Keratinocyte (primary cell): ENCODE data around the gene AKNA. TPM values are rescaled to one million over a fixed set of nuclear protein-coding genes. Genes with fewer than 3 reads are reported as not detected.

ENCODE experiments used
- DNase-seq: peaks from one replicate; pipeline ENCODE4 v3.0.0-alpha.2; 2011; ENCODE audit warnings: low read depth, missing footprints, low spot score
- FAIRE-seq: peaks from 2 replicates; lab custom pipeline; 2011; peaks lifted over from hg19 to GRCh38; lab: Jason Lieb, UNC
- H2AFZ ChIP-seq: 2 replicates; pipeline ENCODE4 v1.6.0; 2012; ENCODE audit warnings: low read length, control low read depth, inconsistent platforms; ENCODE audit not compliant: control insufficient read depth
- H3K27ac ChIP-seq: 2 replicates; pipeline ENCODE4 v1.5.1; 2011; ENCODE audit warnings: low read length; ENCODE audit not compliant: control insufficient read depth, insufficient read depth
- H3K27me3 ChIP-seq: 3 replicates; pipeline ENCODE4 v1.6.0; 2011; ENCODE audit warnings: low read length; ENCODE audit not compliant: control insufficient read depth, insufficient read depth; ENCODE audit errors: extremely low read depth
- H3K36me3 ChIP-seq, 2 experiments: 2 replicates in 1 of 2; 3 replicates in 1 of 2; pipeline ENCODE4 v1.5.1; 2011; ENCODE audit warnings: low read length in 2 of 2, mild to moderate bottlenecking in 1 of 2; ENCODE audit not compliant: control insufficient read depth in 2 of 2, insufficient read depth in 2 of 2; ENCODE audit errors: extremely low read depth in 1 of 2
- H3K4me1 ChIP-seq: 3 replicates; pipeline ENCODE4 v1.5.1; 2011; ENCODE audit warnings: low read length; ENCODE audit not compliant: control insufficient read depth, insufficient read depth; ENCODE audit errors: extremely low read depth
- H3K4me2 ChIP-seq: 3 replicates; pipeline ENCODE4 v1.6.0; 2011; ENCODE audit warnings: low read depth, low read length; ENCODE audit not compliant: control insufficient read depth, insufficient read depth; ENCODE audit errors: extremely low read depth
- H3K4me3 ChIP-seq, 3 experiments: fragments of 200-600 bp in 1 of 3; sonication (generic) in 1 of 3; 2 replicates in 2 of 3; 3 replicates in 1 of 3; pipeline ENCODE4 v1.5.1; 2011 to 2016; ENCODE audit warnings: low read length in 3 of 3, mild to moderate bottlenecking in 3 of 3, control low read depth in 2 of 3, inconsistent platforms in 1 of 3, low read depth in 1 of 3, mixed read lengths in 1 of 3, mixed run types in 1 of 3, moderate library complexity in 1 of 3; ENCODE audit not compliant: control insufficient read depth in 2 of 3, insufficient read depth in 2 of 3; ENCODE audit errors: extremely low read depth in 1 of 3
- H3K79me2 ChIP-seq: 2 replicates; pipeline ENCODE4 v1.6.0; 2012; ENCODE audit warnings: low read length; ENCODE audit not compliant: control insufficient read depth, insufficient read depth
- H3K9ac ChIP-seq: 3 replicates; pipeline ENCODE4 v1.6.0; 2011; ENCODE audit warnings: low read length; ENCODE audit not compliant: control insufficient read depth, insufficient read depth; ENCODE audit errors: extremely low read depth
- H3K9me1 ChIP-seq: 3 replicates; pipeline ENCODE4 v1.6.0; 2011; ENCODE audit warnings: low read length; ENCODE audit not compliant: control insufficient read depth, insufficient read depth; ENCODE audit errors: extremely low read depth
- H3K9me3 ChIP-seq: 2 replicates; pipeline ENCODE4 v1.5.1; 2012; ENCODE audit warnings: low read depth, low read length; ENCODE audit not compliant: control insufficient read depth
- H4K20me1 ChIP-seq: 3 replicates; pipeline ENCODE4 v1.6.0; 2011; ENCODE audit warnings: low read length; ENCODE audit not compliant: control insufficient read depth, insufficient read depth; ENCODE audit errors: extremely low read depth
- CTCF ChIP-seq, 3 experiments: IDR thresholded peaks in 1 of 3; conservative IDR thresholded peaks in 1 of 3; optimal IDR thresholded peaks in 1 of 3; 2 replicates in 2 of 3; 3 replicates in 1 of 3; pipeline versions ENCODE3 to v1.5.1; 2011; ENCODE audit warnings: low read length in 3 of 3, mild to moderate bottlenecking in 3 of 3, moderate library complexity in 2 of 3, control low read depth in 1 of 3, inconsistent platforms in 1 of 3; ENCODE audit not compliant: insufficient read depth in 2 of 3; ENCODE audit errors: extremely low read depth in 1 of 3
- EZH2 ChIP-seq: IDR thresholded peaks from one replicate; pipeline ENCODE4 v1.6.1; 2012; ENCODE audit warnings: inconsistent platforms, mild to moderate bottlenecking, low read length, moderate library complexity
- dilution Hi-C: fragments of 300-500 bp; cut with MboI; formaldehyde crosslinking; loops from one replicate; pipeline ENCODE4 v1.7.0; 2020; ENCODE audit warnings: low sequenced_read_pairs; ENCODE audit not compliant: extremely low pct_ligation_motif_present
- polyA plus RNA-seq, 5 experiments: library from polyadenylated mRNA; depleted of rRNA in 3 of 5; stranded (reverse) in 3 of 5; stranded (forward) in 1 of 5; unstranded in 1 of 5; fragments of >200 nt; gene quantifications; 1 replicate in 1 of 5; 2 replicates in 3 of 5; 3 replicates in 1 of 5; pipeline versions ENCODE4 v1.2.1 to v1.2.3, GENCODE V29; 2011 to 2012; ENCODE audit warnings: missing spikeins in 2 of 5, low read depth in 1 of 5, low replicate concordance in 1 of 5

AKNA gene
- polyA plus RNA-seq, 1 donor (not counting 4 experiments of a cell fraction or from before 2014, with no cell fraction given), result 0.79 TPM

- H3K4me2 ChIP-seq, result peak overlapping the region; percentile 92
- H3K27ac ChIP-seq, result peak overlapping the region; percentile 99
Measured at GRCh38 chr9:114288193-114289091, 99.3 kb downstream of the AKNA start.

DNA sequence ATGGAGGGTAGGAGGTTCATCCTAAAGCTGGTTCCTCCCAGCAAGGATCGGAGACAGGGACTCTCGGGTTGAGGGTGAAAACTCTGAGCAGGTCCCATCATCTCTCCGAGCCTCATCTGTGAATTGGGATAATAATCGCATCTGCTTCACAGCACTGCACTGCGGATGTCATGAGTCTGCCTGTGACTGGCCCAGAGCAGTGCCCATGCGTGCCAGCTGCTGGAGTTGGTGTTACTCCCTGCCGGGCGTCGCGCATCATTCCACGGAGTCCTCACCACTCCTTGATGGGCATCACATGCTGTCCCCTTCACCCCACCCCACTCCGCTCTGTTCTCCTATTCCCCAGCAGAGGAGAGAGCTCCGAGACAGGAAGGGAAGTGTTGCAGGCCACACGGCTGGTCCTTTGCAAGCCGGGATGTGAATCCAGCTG is 100.0 kb downstream of the AKNA start:
- Histone ChIP-seq H3K79me2 (no peaks in the 10 kb centered on the region), H3K4me1 (peaks cover 30% of the 10 kb centered on the region), H3K27ac (peak overlapping the region; percentile 99), H3K36me3 (peaks cover 17 to 26% of the 10 kb centered on the region in 2 experiments), H3K9me3 (no peaks in the 10 kb centered on the region), H3K27me3 (no peaks in the 10 kb centered on the region), H4K20me1 (no peaks in the 10 kb centered on the region), H3K9ac (peak overlapping the region; percentile 93), H2AFZ (peak overlapping the region; percentile 56), H3K9me1 (no peaks in the 10 kb centered on the region), H3K4me2 (peak overlapping the region; percentile 92), H3K4me3 (peak overlapping the region in 1 of 3 experiments; percentile 20)
- no peak for TF ChIP-seq EZH2
- TF ChIP-seq CTCF (optimal IDR thresholded peaks at IDR 0.05 in 1 of 3, IDR thresholded peaks at IDR 0.05 in 1 of 3, conservative IDR thresholded peaks at IDR 0.05 in 1 of 3; ENCODE audit: extremely low read depth in 1 of 3, insufficient read depth in 2 of 3, low read length in 3 of 3), result no peak
- FAIRE-seq (no peak), DNase-seq (no peak)
- dilution Hi-C loops, result no loop called here

More at GRCh38 chr9:114288193-114289091, 99.3 kb downstream of the AKNA start:
- H3K4me1 ChIP-seq, result peaks cover 24% of the 10 kb centered on the region
- TF ChIP-seq EZH2 (no peak), CTCF (optimal IDR thresholded peaks at IDR 0.05 in 1 of 3, IDR thresholded peaks at IDR 0.05 in 1 of 3, conservative IDR thresholded peaks at IDR 0.05 in 1 of 3; ENCODE audit: extremely low read depth in 1 of 3, insufficient read depth in 2 of 3, low read length in 3 of 3) (no peak)
- no peaks in the 10 kb centered on the region for H4K20me1 ChIP-seq
- H3K9me1 ChIP-seq, result no peaks in the 10 kb centered on the region
- FAIRE-seq (peak; percentile 93), DNase-seq (no peak)
- H3K4me3 ChIP-seq, result peak overlapping the region; percentile 12 to 53 (median 51)
- H3K27me3 ChIP-seq, result no peaks in the 10 kb centered on the region
- H3K9me3 ChIP-seq, result no peaks in the 10 kb centered on the region
- H3K36me3 ChIP-seq, result peaks cover 18 to 27% of the 10 kb centered on the region in 2 experiments
- H3K9ac ChIP-seq, result peak overlapping the region; percentile 93
- H2AFZ ChIP-seq, result peak overlapping the region; percentile 56
- dilution Hi-C loops, result no loop called here
- H3K79me2 ChIP-seq, result no peaks in the 10 kb centered on the region
